ENCODE measurements around the gene RFTN2.

RFTN2 gene

GRCh38 chr2:197668296-197668695 lies 7.1 kb downstream of the RFTN2 start:
- Histone ChIP-seq H4K20me1 (ENCODE audit: insufficient read depth, low read length) (no peaks in the 10 kb centered on the region), H3K79me2 (ENCODE audit: insufficient read depth, low read length) (no peaks in the 10 kb centered on the region), H3K4me1 (ENCODE audit: insufficient read depth, low read length) (no peaks in the 10 kb centered on the region), H3K27me3 (ENCODE audit: insufficient read depth, low read length, poor library complexity) (no peaks in the 10 kb centered on the region), H3K9ac (ENCODE audit: low read depth, low read length) (no peak overlapping the region), H3K27ac (ENCODE audit: low read length) (no peak overlapping the region), H3K4me3 (ENCODE audit: low read depth in 1 of 2, low read length in 2 of 2) (no peak overlapping the region), H3K36me3 (ENCODE audit: insufficient read depth, low read length) (no peaks in the 10 kb centered on the region), H3K4me2 (ENCODE audit: insufficient read depth, low read length) (no peak overlapping the region), H3K9me3 (ENCODE audit: insufficient read depth, low read length, severe bottlenecking) (peaks cover 4% of the 10 kb centered on the region), H2AFZ (ENCODE audit: low read depth, low read length) (no peak overlapping the region)
- TF ChIP-seq, protein P1, sequence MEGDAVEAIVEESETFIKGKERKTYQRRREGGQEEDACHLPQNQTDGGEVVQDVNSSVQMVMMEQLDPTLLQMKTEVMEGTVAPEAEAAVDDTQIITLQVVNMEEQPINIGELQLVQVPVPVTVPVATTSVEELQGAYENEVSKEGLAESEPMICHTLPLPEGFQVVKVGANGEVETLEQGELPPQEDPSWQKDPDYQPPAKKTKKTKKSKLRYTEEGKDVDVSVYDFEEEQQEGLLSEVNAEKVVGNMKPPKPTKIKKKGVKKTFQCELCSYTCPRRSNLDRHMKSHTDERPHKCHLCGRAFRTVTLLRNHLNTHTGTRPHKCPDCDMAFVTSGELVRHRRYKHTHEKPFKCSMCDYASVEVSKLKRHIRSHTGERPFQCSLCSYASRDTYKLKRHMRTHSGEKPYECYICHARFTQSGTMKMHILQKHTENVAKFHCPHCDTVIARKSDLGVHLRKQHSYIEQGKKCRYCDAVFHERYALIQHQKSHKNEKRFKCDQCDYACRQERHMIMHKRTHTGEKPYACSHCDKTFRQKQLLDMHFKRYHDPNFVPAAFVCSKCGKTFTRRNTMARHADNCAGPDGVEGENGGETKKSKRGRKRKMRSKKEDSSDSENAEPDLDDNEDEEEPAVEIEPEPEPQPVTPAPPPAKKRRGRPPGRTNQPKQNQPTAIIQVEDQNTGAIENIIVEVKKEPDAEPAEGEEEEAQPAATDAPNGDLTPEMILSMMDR (IDR thresholded peaks at IDR 0.05; ENCODE audit: borderline replicate concordance, extremely low read depth, low read length, poor library complexity, severe bottlenecking): no peak
- no peak for ATAC-seq (ENCODE audit: insufficient read depth, low read depth)
- no peak for DNase-seq

DNA sequence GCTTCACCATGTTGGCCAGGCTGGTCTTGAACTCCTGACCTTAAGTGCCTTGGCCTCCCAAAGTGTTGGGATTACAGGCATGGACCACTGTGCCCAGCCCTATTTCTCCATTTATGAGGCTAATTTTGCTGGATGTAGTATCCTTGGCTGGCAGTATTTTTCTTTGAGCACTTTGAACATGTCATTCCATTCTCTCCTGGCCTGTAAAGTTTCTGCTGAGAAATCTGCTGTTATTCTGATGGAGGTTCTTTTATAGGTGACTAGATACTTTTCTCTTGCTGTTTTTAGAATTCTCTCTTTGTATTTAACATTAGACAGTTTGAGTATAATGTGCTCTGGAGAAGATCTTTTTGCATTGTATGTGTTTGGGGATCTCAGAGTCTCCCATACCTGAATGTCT lies 9.1 kb downstream of the RFTN2 start:
- no peak for TF ChIP-seq EZH2 (IDR thresholded peaks at IDR 0.05; ENCODE audit: borderline replicate concordance, low read depth, low read length, severe bottlenecking)
- TF ChIP-seq, protein P1 (IDR thresholded peaks at IDR 0.05; ENCODE audit: borderline replicate concordance, extremely low read depth, low read length, poor library complexity, severe bottlenecking): no peak
- no peaks in the 10 kb centered on the region for H3K36me3 ChIP-seq (ENCODE audit: insufficient read depth, low read length)
- H3K4me1 ChIP-seq (ENCODE audit: insufficient read depth, low read length): peaks cover 11% of the 10 kb centered on the region; the same call in 1 of the 2 replicates
- H3K27me3 ChIP-seq (ENCODE audit: insufficient read depth, low read length, poor library complexity): no peaks in the 10 kb centered on the region
- H3K4me3 ChIP-seq (ENCODE audit: low read depth in 1 of 2, low read length in 2 of 2): no peak overlapping the region
- DNase-seq (no peak), ATAC-seq (ENCODE audit: insufficient read depth, low read depth) (no peak)
- no peak overlapping the region for H3K27ac ChIP-seq (ENCODE audit: low read length)
- H4K20me1 ChIP-seq (ENCODE audit: insufficient read depth, low read length): no peaks in the 10 kb centered on the region
- no peak overlapping the region for H3K9ac ChIP-seq (ENCODE audit: low read depth, low read length)
- no peak overlapping the region for H3K4me2 ChIP-seq (ENCODE audit: insufficient read depth, low read length)
- no peak overlapping the region for H2AFZ ChIP-seq (ENCODE audit: low read depth, low read length)
- peaks cover 4% of the 10 kb centered on the region for H3K9me3 ChIP-seq (ENCODE audit: insufficient read depth, low read length, severe bottlenecking)
- H3K79me2 ChIP-seq (ENCODE audit: insufficient read depth, low read length): no peaks in the 10 kb centered on the region

- DNase-seq (no peak), ATAC-seq (ENCODE audit: insufficient read depth, low read depth) (peak; percentile 93)
- Histone ChIP-seq H3K27me3 (ENCODE audit: insufficient read depth, low read length, poor library complexity) (no peaks in the 10 kb centered on the region), H3K4me1 (ENCODE audit: insufficient read depth, low read length) (peaks cover 11% of the 10 kb centered on the region; the same call in 1 of the 2 replicates), H3K27ac (ENCODE audit: low read length) (no peak overlapping the region), H4K20me1 (ENCODE audit: insufficient read depth, low read length) (no peaks in the 10 kb centered on the region), H2AFZ (ENCODE audit: low read depth, low read length) (no peak overlapping the region), H3K9me3 (ENCODE audit: insufficient read depth, low read length, severe bottlenecking) (peaks cover 4% of the 10 kb centered on the region), H3K79me2 (ENCODE audit: insufficient read depth, low read length) (no peaks in the 10 kb centered on the region), H3K36me3 (ENCODE audit: insufficient read depth, low read length) (no peaks in the 10 kb centered on the region), H3K9ac (ENCODE audit: low read depth, low read length) (no peak overlapping the region), H3K4me2 (ENCODE audit: insufficient read depth, low read length) (no peak overlapping the region), H3K4me3 (ENCODE audit: low read depth in 1 of 2, low read length in 2 of 2) (no peak overlapping the region)
- TF ChIP-seq EZH2 (IDR thresholded peaks at IDR 0.05; ENCODE audit: borderline replicate concordance, low read depth, low read length, severe bottlenecking): no peak
- TF ChIP-seq, protein P1 (IDR thresholded peaks at IDR 0.05; ENCODE audit: borderline replicate concordance, extremely low read depth, low read length, poor library complexity, severe bottlenecking): no peak
Observed at GRCh38 chr2:197661626-197662025, 13.8 kb downstream of the RFTN2 start.

DNA sequence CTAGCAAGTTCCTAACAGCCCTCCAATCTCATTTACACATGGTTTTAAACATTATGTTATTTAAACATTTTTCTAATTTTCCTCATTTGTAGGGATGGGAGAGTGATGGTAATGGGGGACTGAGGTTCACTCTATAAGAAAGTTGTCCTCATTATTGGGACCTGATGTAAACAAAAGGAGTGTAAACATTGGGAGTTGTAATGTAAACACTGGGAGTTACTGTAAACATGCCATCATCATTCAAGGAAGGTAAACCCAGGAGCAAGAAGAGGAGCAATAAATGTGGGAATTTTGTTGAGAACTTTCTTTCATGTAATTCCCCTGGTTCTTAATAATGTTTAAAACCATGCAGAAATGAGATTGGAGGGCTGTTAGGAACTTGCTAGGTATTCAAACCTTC lies 17.8 kb downstream of the RFTN2 start:
- Histone ChIP-seq H3K79me2 (ENCODE audit: insufficient read depth, low read length) (no peaks in the 10 kb centered on the region), H3K27me3 (ENCODE audit: insufficient read depth, low read length, poor library complexity) (peaks cover 4% of the 10 kb centered on the region), H3K36me3 (ENCODE audit: insufficient read depth, low read length) (no peaks in the 10 kb centered on the region), H3K9ac (ENCODE audit: low read depth, low read length) (no peak overlapping the region), H2AFZ (ENCODE audit: low read depth, low read length) (no peak overlapping the region), H4K20me1 (ENCODE audit: insufficient read depth, low read length) (no peaks in the 10 kb centered on the region), H3K4me1 (ENCODE audit: insufficient read depth, low read length) (peaks cover 11% of the 10 kb centered on the region; the same call in 1 of the 2 replicates), H3K4me3 (ENCODE audit: low read depth in 1 of 2, low read length in 2 of 2) (no peak overlapping the region), H3K9me3 (ENCODE audit: insufficient read depth, low read length, severe bottlenecking) (no peaks in the 10 kb centered on the region), H3K4me2 (ENCODE audit: insufficient read depth, low read length) (no peak overlapping the region), H3K27ac (ENCODE audit: low read length) (no peak overlapping the region)
- TF ChIP-seq EZH2 (IDR thresholded peaks at IDR 0.05; ENCODE audit: borderline replicate concordance, low read depth, low read length, severe bottlenecking): no peak
- TF ChIP-seq, protein P1 (IDR thresholded peaks at IDR 0.05; ENCODE audit: borderline replicate concordance, extremely low read depth, low read length, poor library complexity, severe bottlenecking): no peak
- ATAC-seq (ENCODE audit: insufficient read depth, low read depth) (no peak), DNase-seq (no peak)
